SK-N-SH (cell line): ENCODE data around the gene NUMB. TPM values are rescaled to one million over a fixed set of nuclear protein-coding genes. Genes with fewer than 3 reads are reported as not detected.
A peak's percentile ranks its signal among the peaks of the same experiment; 100 is the strongest.

ENCODE experiments used
- CTCF ChIA-PET: fragments of 300-600, 350-600 bp; formaldehyde crosslinking; extraction: SDS; loops from one replicate; lab custom pipeline; 2021; lab: Yijun Ruan, JAX
- POLR2A ChIA-PET: fragments of 350-600 bp; sonication (Branson Sonifier 250); formaldehyde crosslinking; extraction: SDS; loops from one replicate; lab custom pipeline; 2020; ENCODE audit warnings: antibody characterized with exemption, inconsistent platforms; lab: Yijun Ruan, JAX
- DNase-seq: peaks from one replicate; pipeline ENCODE4 v3.0.0; 2012
- H2AFZ ChIP-seq: fragments of 200-600 bp; sonication (generic); 2 replicates; pipeline ENCODE4 v1.8.1; 2016; ENCODE audit warnings: antibody characterized with exemption, mild to moderate bottlenecking, low read depth
- H3F3A ChIP-seq: fragments of 200-600 bp; sonication (generic); replicated peaks from 2 replicates; pipeline ENCODE3; 2016; ENCODE audit warnings: antibody characterized with exemption, mild to moderate bottlenecking; ENCODE audit not compliant: insufficient read depth
- H3K27ac ChIP-seq, 2 experiments: fragments of 200-500 bp in 1 of 2; fragments of 200-600 bp in 1 of 2; sonication (Bioruptor generic) in 1 of 2; sonication (generic), shearing (Covaris generic) in 1 of 2; 2 replicates each; pipeline versions ENCODE4 v1.5.1 to v1.6.1; 2014 to 2016; ENCODE audit warnings: low read depth in 2 of 2, inconsistent platforms in 1 of 2, low read length in 1 of 2, mild to moderate bottlenecking in 1 of 2, mixed read lengths in 1 of 2
- H3K27me3 ChIP-seq: fragments of 200-600 bp; sonication (generic), shearing (Covaris generic); 2 replicates; pipeline ENCODE4 v1.6.1; 2016; ENCODE audit warnings: mixed run types; ENCODE audit not compliant: insufficient read depth
- H3K36me3 ChIP-seq, 2 experiments: fragments of 200-500 bp in 1 of 2; fragments of 200-600 bp in 1 of 2; sonication (Bioruptor generic) in 1 of 2; sonication (generic) in 1 of 2; replicated peaks in 1 of 2; 2 replicates each; pipeline versions ENCODE3 to v1.5.1; 2014 to 2016; ENCODE audit warnings: low read length in 1 of 2, mild to moderate bottlenecking in 1 of 2; ENCODE audit not compliant: insufficient read depth in 2 of 2, control insufficient read depth in 1 of 2
- H3K4me1 ChIP-seq, 2 experiments: fragments of 200-500 bp in 1 of 2; fragments of 200-600 bp in 1 of 2; sonication (Bioruptor generic) in 1 of 2; sonication (generic), shearing (Covaris generic) in 1 of 2; 2 replicates each; pipeline versions ENCODE4 v1.5.1 to v1.6.1; 2014 to 2016; ENCODE audit warnings: low read depth in 1 of 2, low read length in 1 of 2, mixed run types in 1 of 2; ENCODE audit not compliant: insufficient read depth in 2 of 2, control insufficient read depth in 1 of 2
- H3K4me2 ChIP-seq: fragments of 200-600 bp; sonication (generic), shearing (Covaris generic); 2 replicates; pipeline ENCODE4 v1.6.1; 2017; ENCODE audit warnings: mixed run types
- H3K4me3 ChIP-seq, 2 experiments: fragments of 200-500 bp in 1 of 2; fragments of 200-600 bp in 1 of 2; sonication (Bioruptor generic) in 1 of 2; sonication (generic), shearing (Covaris generic) in 1 of 2; 2 replicates each; pipeline versions ENCODE4 v1.5.1 to v1.8.1; 2014 to 2016; ENCODE audit warnings: low read depth in 2 of 2, inconsistent platforms in 1 of 2, low read length in 1 of 2, mild to moderate bottlenecking in 1 of 2, mixed read lengths in 1 of 2, moderate library complexity in 1 of 2
- H3K79me2 ChIP-seq: fragments of 200-600 bp; sonication (generic); 2 replicates; pipeline ENCODE4 v1.8.1; 2017; ENCODE audit warnings: mild to moderate bottlenecking; ENCODE audit not compliant: insufficient read depth
- H3K9ac ChIP-seq: fragments of 200-600 bp; sonication (generic); 2 replicates; pipeline ENCODE4 v1.6.1; 2017; ENCODE audit warnings: mixed run types
- H3K9me2 ChIP-seq: fragments of 200-600 bp; sonication (generic); 2 replicates; pipeline ENCODE4 v1.6.1; 2017; ENCODE audit warnings: mixed run types
- H3K9me3 ChIP-seq: fragments of 200-600 bp; sonication (generic); 2 replicates; pipeline ENCODE4 v1.6.1; 2017; ENCODE audit warnings: mixed run types, mild to moderate bottlenecking, moderate library complexity
- H4K20me1 ChIP-seq: fragments of 200-600 bp; sonication (generic); 2 replicates; pipeline ENCODE4 v1.6.1; 2017; ENCODE audit warnings: mild to moderate bottlenecking, mixed run types; ENCODE audit not compliant: insufficient read depth
- CHD2 ChIP-seq: fragments of 150-350 bp; IDR thresholded peaks from 2 replicates; pipeline ENCODE4 v1.6.1; 2018; ENCODE audit warnings: low read length; ENCODE audit not compliant: partially characterized antibody
- CTCF ChIP-seq: fragments of 200-600 bp; sonication (generic); IDR thresholded peaks from 2 replicates; pipeline ENCODE4 v1.6.1; 2017; ENCODE audit warnings: antibody characterized with exemption, mild to moderate bottlenecking, moderate library complexity
- ELF1 ChIP-seq: IDR thresholded peaks from 2 replicates; pipeline ENCODE4 v1.4.0; 2012
- EP300 ChIP-seq, 2 experiments: IDR thresholded peaks; 2 replicates each; pipeline versions ENCODE4 v1.4.0 to v1.6.1; 2012; ENCODE audit warnings: borderline replicate concordance in 1 of 2, low read depth in 1 of 2, low read length in 1 of 2
- EZH2phosphoT487 ChIP-seq: fragments of 200-600 bp; sonication (generic); IDR thresholded peaks from 2 replicates; pipeline ENCODE4 v1.6.1; 2017; ENCODE audit warnings: low read depth, mixed run types, mild to moderate bottlenecking, antibody characterized with exemption, moderate library complexity, borderline replicate concordance
- FOSL2 ChIP-seq: IDR thresholded peaks from 2 replicates; pipeline ENCODE4 v1.4.0; 2012; ENCODE audit warnings: low read depth, mild to moderate bottlenecking, moderate library complexity, borderline replicate concordance
- FOXM1 ChIP-seq: IDR thresholded peaks from 2 replicates; pipeline ENCODE4 v1.4.0; 2012; ENCODE audit warnings: low read depth, mild to moderate bottlenecking
- GABPA ChIP-seq: IDR thresholded peaks from 2 replicates; pipeline ENCODE4 v1.4.0; 2012; ENCODE audit warnings: low read depth, mild to moderate bottlenecking
- GATA2 ChIP-seq: sonication (generic); formaldehyde crosslinking; IDR thresholded peaks from 2 replicates; pipeline ENCODE4 v1.5.0; 2020; ENCODE audit warnings: mild to moderate bottlenecking, missing genetic modification reagents
- IRF3 ChIP-seq: fragments of 150-350 bp; IDR thresholded peaks from 2 replicates; pipeline ENCODE4 v1.6.1; 2016; ENCODE audit warnings: mild to moderate bottlenecking, low read depth, low read length
- JUND ChIP-seq: IDR thresholded peaks from 2 replicates; pipeline ENCODE4 v1.4.0; 2012
- MEF2A ChIP-seq: IDR thresholded peaks from 2 replicates; pipeline ENCODE4 v1.4.0; 2012; ENCODE audit warnings: low read depth, borderline replicate concordance
- MXI1 ChIP-seq: IDR thresholded peaks from 2 replicates; pipeline ENCODE4 v1.6.1; 2012; ENCODE audit warnings: mild to moderate bottlenecking, low read depth, low read length, improper control_type of control experiment
- NFIC ChIP-seq: IDR thresholded peaks from 2 replicates; pipeline ENCODE4 v1.4.0; 2012; ENCODE audit warnings: borderline replicate concordance
- NRF1 ChIP-seq: IDR thresholded peaks from 2 replicates; pipeline ENCODE4 v1.6.1; 2012; ENCODE audit warnings: low read depth, mild to moderate bottlenecking, low read length
- PBX3 ChIP-seq: IDR thresholded peaks from 2 replicates; pipeline ENCODE4; 2012
- POLR2AphosphoS5 ChIP-seq: IDR thresholded peaks from 2 replicates; pipeline ENCODE4 v1.6.1; 2012; ENCODE audit warnings: low read depth, low read length
- RAD21 ChIP-seq: IDR thresholded peaks from 2 replicates; pipeline ENCODE4 v1.6.1; 2012; ENCODE audit warnings: mild to moderate bottlenecking, low read length
- RCOR1 ChIP-seq: fragments of 150-350 bp; IDR thresholded peaks from 2 replicates; pipeline ENCODE4 v1.6.1; 2017; ENCODE audit warnings: antibody characterized with exemption, low read length
- RFX5 ChIP-seq: IDR thresholded peaks from 2 replicates; pipeline ENCODE4 v1.6.1; 2012; ENCODE audit warnings: mild to moderate bottlenecking, improper control_type of control experiment, low read length
- RXRA ChIP-seq: IDR thresholded peaks from 2 replicates; pipeline ENCODE4 v1.4.0; 2012; ENCODE audit warnings: low read depth, mild to moderate bottlenecking, borderline replicate concordance
- SIN3A ChIP-seq: IDR thresholded peaks from 2 replicates; pipeline ENCODE4 v1.6.1; 2012; ENCODE audit warnings: low read depth, mild to moderate bottlenecking, low read length, moderate library complexity, borderline replicate concordance
- SMC3 ChIP-seq: IDR thresholded peaks from 2 replicates; pipeline ENCODE4 v1.6.1; 2012; ENCODE audit warnings: low read depth, low read length, improper control_type of control experiment
- TAF1 ChIP-seq: IDR thresholded peaks from 2 replicates; pipeline ENCODE4 v1.6.1; 2012; ENCODE audit warnings: low read depth, mild to moderate bottlenecking, low read length, moderate library complexity, borderline replicate concordance
- TCF12 ChIP-seq: IDR thresholded peaks from 2 replicates; pipeline ENCODE4 v1.4.0; 2012
- TEAD4 ChIP-seq: IDR thresholded peaks from 2 replicates; pipeline ENCODE4 v1.4.0; 2012; ENCODE audit warnings: mild to moderate bottlenecking, borderline replicate concordance; ENCODE audit not compliant: insufficient read depth
- YY1 ChIP-seq: IDR thresholded peaks from 2 replicates; pipeline ENCODE4 v1.4.0; 2012; ENCODE audit warnings: low read depth, mild to moderate bottlenecking
- ZBTB33 ChIP-seq: IDR thresholded peaks from 2 replicates; pipeline ENCODE4 v1.4.0; 2012; ENCODE audit warnings: low read depth, borderline replicate concordance
- WGBS: methylation state at CpG from one replicate; pipeline ENCODE4 v1.1.6; 2017; ENCODE audit warnings: low lambda C conversion rate; 5-methylcytosine and 5-hydroxymethylcytosine counted together
- polyA plus RNA-seq, 3 experiments: library from polyadenylated mRNA; depleted of rRNA; stranded (reverse); fragments of >200 nt; gene quantifications; 2 replicates each; pipeline ENCODE4 v1.2.3, GENCODE V29; 2012

NUMB gene
- polyA plus RNA-seq (2012; rRNA removed): 58.4 and 70.8 TPM in 2 replicates
- polyA plus RNA-seq (2012; cell fraction: cytosol; rRNA removed): 45.8 and 48.6 TPM in 2 replicates
- 114 and 116 TPM in 2 replicates for polyA plus RNA-seq (2012; cell fraction: nucleus; rRNA removed)

- Histone ChIP-seq H3K79me2 (peaks cover 50% of the 10 kb centered on the region), H3K4me1 (peaks cover 36 to 69% of the 10 kb centered on the region in 2 experiments), H3K4me3 (peak within 1 kb of the TSS; percentile 82 to 97), H3K4me2 (peak within 1 kb of the TSS; percentile 82), H3K36me3 (no peaks in the 10 kb centered on the region), H3K9me3 (no peaks in the 10 kb centered on the region), H3K9me2 (no peaks in the 10 kb centered on the region), H3K27ac (peak within 1 kb of the TSS; percentile 78 to 89), H3F3A (peaks cover 43% of the 10 kb centered on the region), H4K20me1 (peaks cover 23% of the 10 kb centered on the region), H3K27me3 (no peaks in the 10 kb centered on the region), H2AFZ (peak within 1 kb of the TSS; percentile 83), H3K9ac (peak within 1 kb of the TSS; percentile 72)
- ChIA-PET CTCF (interaction anchor here (0.5 to 2.1 kb wide), 9 partner anchors 10 to 192 kb away, joined by 3 to 14 read pairs (median 3); partner anchors contain the start of gene RIOX1), POLR2A (interaction anchor here (0.6 to 2.2 kb wide), 4 partner anchors 8 to 181 kb away, joined by 3 to 8 read pairs (median 4); no protein-coding TSS in a partner anchor)
- peak; percentile 96 for DNase-seq
- WGBS: 2% methylated on average over 27 of the region's 60 CpGs
- 0 out of 2 replicates have a peak, but pooled peaks have one; percentile 37 for TF ChIP-seq MXI1
- TF ChIP-seq FOXM1: no peak
- no peak for TF ChIP-seq TCF12
- no peak for TF ChIP-seq RXRA
- TF ChIP-seq RCOR1: no peak; the same call in 1 of the 2 replicates
- TF ChIP-seq TAF1: peak; percentile 71
- no peak for TF ChIP-seq EP300 (IDR thresholded peaks at IDR 0.05; ENCODE audit: borderline replicate concordance in 1 of 2, low read depth in 1 of 2, low read length in 1 of 2)
- no peak for TF ChIP-seq EZH2phosphoT487
- no peak for TF ChIP-seq CTCF
- peak; percentile 57; the same call in 1 of the 2 replicates for TF ChIP-seq RFX5
- peak; percentile 64 for TF ChIP-seq NRF1
- TF ChIP-seq RAD21: peak; percentile 3; the same call in 1 of the 2 replicates
- no peak; the same call in 1 of the 2 replicates for TF ChIP-seq NFIC
- no peak for TF ChIP-seq GABPA
- TF ChIP-seq GATA2 (CRISPR knock-in tag): no peak
- TF ChIP-seq MEF2A: no peak
- peak; percentile 93 for TF ChIP-seq IRF3
- no peak; the same call in 1 of the 2 replicates for TF ChIP-seq YY1
- no peak; the same call in 1 of the 2 replicates for TF ChIP-seq ELF1
- no peak for TF ChIP-seq FOSL2
- TF ChIP-seq TEAD4: no peak
- TF ChIP-seq JUND: no peak
- peak; percentile 81; the same call in 1 of the 2 replicates for TF ChIP-seq ZBTB33
- TF ChIP-seq SIN3A: 0 out of 2 replicates have a peak, but pooled peaks have one; percentile 18
- peak; percentile 78; the same call in 1 of the 2 replicates for TF ChIP-seq POLR2AphosphoS5
- no peak for TF ChIP-seq SMC3
- peak; percentile 95 for TF ChIP-seq CHD2
- peak; percentile 100 for TF ChIP-seq PBX3
Observed at GRCh38 chr14:73458183-73458976, at the start of gene NUMB. NUMB (minus strand) TSS chr14:73458546; CDS start chr14:73355751, 102,795 bp downstream.
